ENCODE results near the gene CDH6.

- TF ChIP-seq CTCF (IDR thresholded peaks at IDR 0.05; ENCODE audit: borderline replicate concordance, extremely low read depth, low read length, poor library complexity, severe bottlenecking) (no peak), EZH2 (IDR thresholded peaks at IDR 0.05; ENCODE audit: borderline replicate concordance, low read depth, low read length, severe bottlenecking) (no peak)
These were observed 138.7 kb downstream of the CDH6 start for GRCh38 chr5:31332160-31332559.

Data from DND-41 (cell line).